ENCODE data around the gene GAN. TPM values are rescaled to one million over a fixed set of nuclear protein-coding genes. Genes with fewer than 3 reads are reported as not detected.

GAN gene
- total and polyA plus RNA-seq, 10 of the 15 experiments (the other 5 are each of a cell fraction or from before 2014, with no cell fraction given) = 0.42 to 8.4 (median 2.5) TPM

DNA sequence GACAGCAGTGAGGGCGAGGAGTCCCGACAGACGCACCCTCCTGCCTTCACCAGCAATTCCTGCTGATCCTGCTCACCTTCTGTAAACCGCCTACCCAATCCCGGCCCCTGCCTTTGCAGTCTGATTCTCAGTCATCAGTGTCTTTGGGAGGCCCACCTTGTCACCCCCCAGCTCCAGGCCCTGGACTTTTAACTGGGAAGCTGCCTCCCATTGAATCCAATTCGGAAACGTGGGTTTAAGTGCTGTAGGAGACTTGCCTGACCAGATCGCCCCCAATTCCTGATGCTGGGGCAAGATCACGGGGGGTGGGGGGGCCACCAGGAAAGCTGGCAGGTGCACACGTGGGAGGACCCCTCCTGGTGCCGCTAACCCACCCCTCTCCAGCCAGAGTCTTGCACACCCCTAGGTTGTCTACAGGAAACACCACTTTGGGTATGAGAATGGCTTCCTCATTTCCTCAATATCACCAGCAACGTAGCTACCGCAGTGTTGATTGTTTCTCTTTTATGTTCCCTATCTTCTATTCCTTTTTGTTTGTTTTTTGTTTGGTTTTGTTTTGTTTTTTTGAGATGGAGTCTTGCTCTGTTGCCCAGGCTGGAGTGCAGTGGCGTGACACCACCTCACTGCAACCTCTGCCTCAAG, 83.2 kb downstream of the GAN start:
- in situ Hi-C loops (cut with MboI) (no loop called here), intact Hi-C loops (cut with micrococcal nuclease; ENCODE audit: unreplicated experiment) (no loop called here)
- no peaks in the 10 kb centered on the region for H4K20me1 ChIP-seq (ENCODE audit: control insufficient read depth, insufficient read depth)
- RAD21 ChIA-PET (ENCODE audit: unreplicated experiment) = interaction anchor here (0.6 kb wide), 1 partner anchor 35 kb away, joined by 3 read pairs; no protein-coding TSS in a partner anchor
- FAIRE-seq = no peak
- no peak for ATAC-seq
- SMC1A ChIA-PET (ENCODE audit: uncharacterized antibody, unreplicated experiment) = no interaction called here
- no peak overlapping the region for H3K4me3 ChIP-seq
- no peak overlapping the region for H3K27ac ChIP-seq (ENCODE audit: control insufficient read depth, insufficient read depth)
- TF ChIP-seq SMAD5 (IDR thresholded peaks at IDR 0.05; ENCODE audit: low read depth) (no peak), ESRRA (IDR thresholded peaks at IDR 0.05; ENCODE audit: low read length) (no peak), EGR1 (IDR thresholded peaks at IDR 0.05; ENCODE audit: borderline replicate concordance in 1 of 2, low read depth in 2 of 2, low read length in 2 of 2) (no peak)
- TF ChIP-seq, protein P1, sequence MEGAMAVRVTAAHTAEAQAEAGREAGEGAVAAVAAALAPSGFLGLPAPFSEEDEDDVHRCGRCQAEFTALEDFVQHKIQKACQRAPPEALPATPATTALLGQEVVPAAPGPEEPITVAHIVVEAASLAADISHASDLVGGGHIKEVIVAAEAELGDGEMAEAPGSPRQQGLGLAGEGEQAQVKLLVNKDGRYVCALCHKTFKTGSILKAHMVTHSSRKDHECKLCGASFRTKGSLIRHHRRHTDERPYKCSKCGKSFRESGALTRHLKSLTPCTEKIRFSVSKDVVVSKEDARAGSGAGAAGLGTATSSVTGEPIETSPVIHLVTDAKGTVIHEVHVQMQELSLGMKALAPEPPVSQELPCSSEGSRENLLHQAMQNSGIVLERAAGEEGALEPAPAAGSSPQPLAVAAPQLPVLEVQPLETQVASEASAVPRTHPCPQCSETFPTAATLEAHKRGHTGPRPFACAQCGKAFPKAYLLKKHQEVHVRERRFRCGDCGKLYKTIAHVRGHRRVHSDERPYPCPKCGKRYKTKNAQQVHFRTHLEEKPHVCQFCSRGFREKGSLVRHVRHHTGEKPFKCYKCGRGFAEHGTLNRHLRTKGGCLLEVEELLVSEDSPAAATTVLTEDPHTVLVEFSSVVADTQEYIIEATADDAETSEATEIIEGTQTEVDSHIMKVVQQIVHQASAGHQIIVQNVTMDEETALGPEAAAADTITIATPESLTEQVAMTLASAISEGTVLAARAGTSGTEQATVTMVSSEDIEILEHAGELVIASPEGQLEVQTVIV (IDR thresholded peaks at IDR 0.05; ENCODE audit: borderline replicate concordance, partially characterized antibody) = no peak
- no peak overlapping the region for H2AFZ ChIP-seq (ENCODE audit: control insufficient read depth, low read depth, low read length)
- no peaks in the 10 kb centered on the region for H3K9me3 ChIP-seq (replicated peaks; ENCODE audit: control insufficient read depth, insufficient read depth, low read length)
- H3K4me1 ChIP-seq (ENCODE audit: control insufficient read depth, insufficient read depth, low read length) = no peaks in the 10 kb centered on the region
- POLR2A ChIA-PET = interaction anchor here (0.7 kb wide), 1 partner anchor 527 kb away, joined by 3 read pairs; no protein-coding TSS in a partner anchor
- 39% methylated on average over 14 of the region's 14 CpGs for WGBS (ENCODE audit: insufficient coverage, insufficient replicate concordance, low lambda C conversion rate, missing lambda C conversion rate)
- H3K4me2 ChIP-seq (ENCODE audit: control insufficient read depth, insufficient read depth) = no peak overlapping the region
- H3K36me3 ChIP-seq (ENCODE audit: control insufficient read depth in 2 of 2, insufficient read depth in 2 of 2, low read length in 1 of 2) = no peaks in the 10 kb centered on the region
- no peak for DNase-seq (ENCODE audit: low read depth, low spot score)
- H3K27me3 ChIP-seq (replicated peaks in 1 of 2; ENCODE audit: control insufficient read depth in 2 of 2, insufficient read depth in 2 of 2, low read length in 1 of 2) = no peaks in the 10 kb centered on the region
- no TSS peak for BruUV-seq (replicated peaks)
- H3K79me2 ChIP-seq (ENCODE audit: control insufficient read depth, insufficient read depth, low read length) = no peaks in the 10 kb centered on the region
- CTCF ChIA-PET = no interaction called here
- no peak overlapping the region for H3K9ac ChIP-seq (ENCODE audit: control insufficient read depth, insufficient read depth, low read length)
